HepG2 (cell line): ENCODE measurements around the gene TMEM252. TPM values are rescaled to one million over a fixed set of nuclear protein-coding genes. Genes with fewer than 3 reads are reported as not detected.

Experiments
- ATAC-seq: fragments of 200-7000 bp; cut with Tn5 transposase; 3 replicates; pipeline ENCODE4 v1.9.1; 2020; ENCODE audit warnings: mild to moderate bottlenecking, moderate library complexity
- BruUV-seq: library from RNA; stranded (reverse); fragments of 400-500 nt; replicated peaks from 2 replicates; lab custom pipeline; 2021; lab: Mats Ljungman, UMichigan
- CTCF ChIA-PET: fragments of 300-600 bp; formaldehyde crosslinking; extraction: SDS; loops from one replicate; lab custom pipeline; 2021; ENCODE audit warnings: low total read pairs, inconsistent platforms, low intra/inter-chr PET ratio; lab: Yijun Ruan, JAX
- POLR2A ChIA-PET: fragments of 350-600 bp; sonication (Branson Sonifier 250); formaldehyde crosslinking; loops from one replicate; lab custom pipeline; 2020; ENCODE audit warnings: antibody characterized with exemption, inconsistent platforms; lab: Yijun Ruan, JAX
- DNase-seq: peaks from one replicate; pipeline ENCODE4 v3.0.0-alpha.2; 2015; ENCODE audit warnings: low spot score
- FAIRE-seq: peaks from 3 replicates; lab custom pipeline; 2011; peaks lifted over from hg19 to GRCh38; lab: Jason Lieb, UNC
- H2AFZ ChIP-seq: one replicate; pipeline ENCODE4 v1.6.1; 2011; ENCODE audit warnings: low read length, inconsistent platforms
- H3K27ac ChIP-seq: fragments of 300-600 bp; 3 replicates; pipeline ENCODE4 v1.8.0; 2011; ENCODE audit warnings: mixed run types, mild to moderate bottlenecking, mixed read lengths, low read length, inconsistent platforms; ENCODE audit not compliant: insufficient read depth; ENCODE audit errors: extremely low read length
- H3K27me3 ChIP-seq, 2 experiments: fragments of 200-600 bp in 1 of 2; 2 replicates in 1 of 2; 3 replicates in 1 of 2; pipeline versions ENCODE4 v1.6.0 to v1.8.0; 2011; ENCODE audit warnings: low read length in 2 of 2, mild to moderate bottlenecking in 2 of 2, moderate library complexity in 2 of 2, inconsistent platforms in 1 of 2; ENCODE audit not compliant: insufficient read depth in 2 of 2, control insufficient read depth in 1 of 2
- H3K36me3 ChIP-seq, 2 experiments: fragments of 200-600 bp in 1 of 2; replicated peaks in 1 of 2; 2 replicates in 1 of 2; 3 replicates in 1 of 2; pipeline versions ENCODE4 v1.5.1 to v1.8.0; 2011; ENCODE audit warnings: low read length in 2 of 2, inconsistent platforms in 1 of 2; ENCODE audit not compliant: insufficient read depth in 2 of 2, control insufficient read depth in 1 of 2
- H3K4me1 ChIP-seq: 2 replicates; pipeline ENCODE4 v1.5.1; 2012; ENCODE audit warnings: low read length, inconsistent platforms; ENCODE audit not compliant: insufficient read depth
- H3K4me2 ChIP-seq: 2 replicates; pipeline ENCODE4 v1.6.0; 2011; ENCODE audit warnings: low read depth, low read length, inconsistent platforms
- H3K4me3 ChIP-seq, 3 experiments: fragments of 200-600 bp in 1 of 3; sonication (generic), shearing (Covaris generic) in 1 of 3; replicated peaks in 1 of 3; 2 replicates each; pipeline ENCODE4 v1.5.1; 2011 to 2016; ENCODE audit warnings: low read length in 3 of 3, inconsistent platforms in 2 of 3, low read depth in 2 of 3, mild to moderate bottlenecking in 2 of 3, control low read depth in 1 of 3, mixed read lengths in 1 of 3; ENCODE audit not compliant: insufficient read depth in 1 of 3
- H3K79me2 ChIP-seq: one replicate; pipeline ENCODE4 v1.6.1; 2011; ENCODE audit warnings: low read length, inconsistent platforms; ENCODE audit not compliant: insufficient read depth
- H3K9ac ChIP-seq: 2 replicates; pipeline ENCODE4 v1.6.0; 2011; ENCODE audit warnings: mild to moderate bottlenecking, low read depth, low read length, inconsistent platforms; ENCODE audit not compliant: insufficient read depth
- H3K9me3 ChIP-seq: 2 replicates; pipeline ENCODE4 v1.5.1; 2012; ENCODE audit warnings: mild to moderate bottlenecking, low read length
- H4K20me1 ChIP-seq: 2 replicates; pipeline ENCODE4 v1.6.0; 2011; ENCODE audit warnings: inconsistent platforms, mild to moderate bottlenecking, low read length, moderate library complexity; ENCODE audit not compliant: insufficient read depth
- DMAP1 ChIP-seq: IDR thresholded peaks from 2 replicates; pipeline ENCODE4 v1.6.1; 2016
- HNRNPK ChIP-seq: fragments of 200-400 bp; formaldehyde crosslinking; IDR thresholded peaks from 2 replicates; pipeline ENCODE4 v1.6.1; 2018; ENCODE audit warnings: low read length, low read depth, moderate library complexity, mild to moderate bottlenecking; ENCODE audit not compliant: poor library complexity, severe bottlenecking
- RFX1 ChIP-seq: fragments of 450-650 bp; IDR thresholded peaks from 2 replicates; pipeline ENCODE4 v1.6.1; 2017
- SATB2 ChIP-seq: sonication (generic); formaldehyde crosslinking; IDR thresholded peaks from 2 replicates; pipeline ENCODE4 v1.5.0; 2020; ENCODE audit warnings: missing genetic modification reagents
- SMAD1 ChIP-seq: sonication (generic); formaldehyde crosslinking; IDR thresholded peaks from 2 replicates; pipeline ENCODE4 v1.4.0; 2020; ENCODE audit warnings: missing genetic modification reagents, low read depth, mild to moderate bottlenecking, borderline replicate concordance
- ZFP41 ChIP-seq: sonication (generic); formaldehyde crosslinking; IDR thresholded peaks from 2 replicates; pipeline ENCODE4 v1.4.0; 2020; ENCODE audit warnings: mild to moderate bottlenecking, missing genetic modification reagents, borderline replicate concordance
- ZNF292 ChIP-seq: sonication (generic); formaldehyde crosslinking; IDR thresholded peaks from 2 replicates; pipeline ENCODE4 v1.8.1; 2022; ENCODE audit warnings: mild to moderate bottlenecking, low read depth, missing genetic modification reagents, borderline replicate concordance
- ZNF296 ChIP-seq: sonication (generic); formaldehyde crosslinking; conservative IDR thresholded peaks from 2 replicates; pipeline ENCODE4 v1.5.0; 2020; ENCODE audit warnings: mild to moderate bottlenecking, missing genetic modification reagents
- ZNF326 ChIP-seq: sonication (generic); formaldehyde crosslinking; IDR thresholded peaks from 2 replicates; pipeline ENCODE4 v1.4.0; 2020; ENCODE audit warnings: missing genetic modification reagents, borderline replicate concordance
- ZNF766 ChIP-seq: sonication (generic); formaldehyde crosslinking; IDR thresholded peaks from 2 replicates; pipeline ENCODE4 v1.5.0; 2020; ENCODE audit warnings: missing genetic modification reagents, borderline replicate concordance
- ZNF775 ChIP-seq: sonication (generic); formaldehyde crosslinking; IDR thresholded peaks from 2 replicates; pipeline ENCODE4 v1.4.0; 2020; ENCODE audit warnings: missing genetic modification reagents, mild to moderate bottlenecking, moderate library complexity, borderline replicate concordance
- ZNF891 ChIP-seq: sonication (generic); formaldehyde crosslinking; IDR thresholded peaks from 2 replicates; pipeline ENCODE4 v1.5.0; 2020; ENCODE audit warnings: mild to moderate bottlenecking, missing genetic modification reagents
- WGBS: methylation state at CpG from one replicate; pipeline ENCODE4 v1.1.6; 2017; ENCODE audit warnings: low lambda C conversion rate; 5-methylcytosine and 5-hydroxymethylcytosine counted together
- in situ Hi-C: cut with HindIII; loops from 2 replicates; pipeline ENCODE4 v1.10.0; 2017; ENCODE audit warnings: low pct_unique_long_range_greater_than_20kb; ENCODE audit not compliant: extremely low pct_ligation_motif_present
- intact Hi-C: fragments of 100-400 bp; cut with micrococcal nuclease; formaldehyde crosslinking; loops from one replicate; pipeline ENCODE4 v1.10.0; 2022; ENCODE audit not compliant: unreplicated experiment
- polyA plus RNA-seq, 8 experiments: library from polyadenylated mRNA; depleted of rRNA in 3 of 8; stranded (reverse) in 7 of 8; unstranded in 1 of 8; fragments of >200 nt; fragmentation: Illumina TruSeq in 4 of 8; extraction: Trizol in 4 of 8; gene quantifications; 2 replicates each; pipeline versions ENCODE4 v1.2.1 to v1.2.3, GENCODE V29; 2011 to 2016; ENCODE audit warnings: low read depth in 4 of 8, missing spikeins in 1 of 8, mixed read lengths in 1 of 8; ENCODE audit not compliant: insufficient read depth in 1 of 8
- total RNA-seq, 5 experiments: library from RNA; depleted of rRNA; stranded (reverse); fragments of >200 nt; fragmentation: Illumina TruSeq; extraction: Trizol; gene quantifications; 2 replicates each; pipeline ENCODE4 v1.2.3, GENCODE V29; 2016; ENCODE audit warnings: low read depth in 1 of 5
- TF ChIP-seq, protein P1 (sequence below): sonication (generic); formaldehyde crosslinking; conservative IDR thresholded peaks from 2 replicates; pipeline ENCODE4 v1.4.0; 2020; ENCODE audit warnings: missing genetic modification reagents
- TF ChIP-seq, protein P2 (sequence below): sonication (generic); formaldehyde crosslinking; IDR thresholded peaks from 2 replicates; pipeline ENCODE4 v1.4.0; 2020; ENCODE audit warnings: mild to moderate bottlenecking, missing genetic modification reagents
- TF ChIP-seq, protein P3 (sequence below), 2 experiments: sonication (generic) in 1 of 2; formaldehyde crosslinking in 1 of 2; IDR thresholded peaks; 2 replicates each; pipeline versions ENCODE4 v1.4.0 to v1.6.1; 2016 to 2020; ENCODE audit warnings: borderline replicate concordance in 1 of 2, low read depth in 1 of 2, mild to moderate bottlenecking in 1 of 2, missing genetic modification reagents in 1 of 2

Gene TMEM252
- total and polyA plus RNA-seq, 2 of the 13 experiments (the other 11 are each of a cell fraction or from before 2014, with no cell fraction given): not detected

DNA sequence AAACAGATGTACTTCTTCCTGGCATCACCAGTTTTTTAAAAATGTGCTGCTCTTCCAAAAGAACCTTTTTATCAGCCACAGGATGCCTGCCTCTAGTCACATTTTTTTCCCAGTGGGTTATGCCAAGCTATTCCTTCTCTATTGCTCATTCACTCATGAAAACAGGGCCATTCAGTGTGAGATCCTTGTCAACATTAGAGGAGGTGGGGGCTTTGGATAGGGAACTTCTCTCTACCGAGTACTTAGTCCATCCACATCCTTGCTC is 3.1 kb downstream of the TMEM252 start (continued):
- TF ChIP-seq, protein P1, sequence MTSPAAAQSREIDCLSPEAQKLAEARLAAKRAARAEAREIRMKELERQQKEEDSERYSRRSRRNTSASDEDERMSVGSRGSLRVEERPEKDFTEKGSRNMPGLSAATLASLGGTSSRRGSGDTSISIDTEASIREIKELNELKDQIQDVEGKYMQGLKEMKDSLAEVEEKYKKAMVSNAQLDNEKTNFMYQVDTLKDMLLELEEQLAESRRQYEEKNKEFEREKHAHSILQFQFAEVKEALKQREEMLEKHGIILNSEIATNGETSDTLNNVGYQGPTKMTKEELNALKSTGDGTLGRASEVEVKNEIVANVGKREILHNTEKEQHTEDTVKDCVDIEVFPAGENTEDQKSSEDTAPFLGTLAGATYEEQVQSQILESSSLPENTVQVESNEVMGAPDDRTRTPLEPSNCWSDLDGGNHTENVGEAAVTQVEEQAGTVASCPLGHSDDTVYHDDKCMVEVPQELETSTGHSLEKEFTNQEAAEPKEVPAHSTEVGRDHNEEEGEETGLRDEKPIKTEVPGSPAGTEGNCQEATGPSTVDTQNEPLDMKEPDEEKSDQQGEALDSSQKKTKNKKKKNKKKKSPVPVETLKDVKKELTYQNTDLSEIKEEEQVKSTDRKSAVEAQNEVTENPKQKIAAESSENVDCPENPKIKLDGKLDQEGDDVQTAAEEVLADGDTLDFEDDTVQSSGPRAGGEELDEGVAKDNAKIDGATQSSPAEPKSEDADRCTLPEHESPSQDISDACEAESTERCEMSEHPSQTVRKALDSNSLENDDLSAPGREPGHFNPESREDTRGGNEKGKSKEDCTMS (CRISPR knock-in tag): no peak
- TF ChIP-seq SMAD1 (CRISPR knock-in tag): no peak
- no peak for TF ChIP-seq ZFP41 (CRISPR knock-in tag)
- TF ChIP-seq DMAP1: no peak
- TF ChIP-seq ZNF296 (CRISPR knock-in tag): no peak
- no peak for TF ChIP-seq ZNF326
- TF ChIP-seq, protein P2, sequence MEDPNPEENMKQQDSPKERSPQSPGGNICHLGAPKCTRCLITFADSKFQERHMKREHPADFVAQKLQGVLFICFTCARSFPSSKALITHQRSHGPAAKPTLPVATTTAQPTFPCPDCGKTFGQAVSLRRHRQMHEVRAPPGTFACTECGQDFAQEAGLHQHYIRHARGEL (CRISPR knock-in tag): no peak

DNA sequence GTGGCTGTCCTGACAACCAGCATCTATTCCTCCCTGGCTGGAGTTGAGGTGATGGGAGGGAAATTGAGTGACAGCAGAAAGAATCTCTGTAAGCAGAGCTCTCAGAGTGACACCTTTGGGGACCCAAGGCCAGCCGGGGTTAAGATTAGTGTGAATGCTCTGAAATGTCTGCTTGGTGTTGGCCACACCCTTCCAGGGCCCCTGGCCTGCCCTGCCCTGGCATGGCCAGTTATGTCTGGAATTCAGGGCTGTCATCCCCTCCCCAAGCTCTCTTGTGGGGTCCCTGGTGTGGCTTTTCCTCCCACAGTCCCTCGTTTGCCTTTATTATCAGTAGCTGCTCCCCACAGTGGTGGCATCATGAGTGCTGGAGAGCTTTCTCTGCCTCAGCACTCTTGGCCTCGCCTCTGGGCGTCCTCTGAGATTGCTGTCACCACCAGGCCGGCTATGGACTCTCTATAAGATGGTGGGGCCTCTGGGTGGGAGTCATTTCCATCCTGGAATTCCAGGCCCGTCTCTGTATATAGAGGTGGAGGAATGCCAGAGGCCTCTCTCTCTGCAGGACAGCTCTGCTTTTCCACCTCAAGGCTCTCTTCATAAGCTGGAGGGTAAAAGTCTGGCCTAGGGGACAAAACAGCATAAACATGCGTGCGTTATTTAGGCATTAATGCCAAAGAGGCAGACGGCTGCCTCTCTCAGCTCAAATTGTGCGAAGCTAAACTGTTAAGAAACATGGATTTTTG is 3.6 kb downstream of the TMEM252 start:
- Histone ChIP-seq H3K79me2 (no peaks in the 10 kb centered on the region), H3K4me2 (no peak overlapping the region), H3K9me3 (no peaks in the 10 kb centered on the region), H4K20me1 (no peaks in the 10 kb centered on the region), H3K4me1 (peaks cover 11% of the 10 kb centered on the region), H3K36me3 (no peaks in the 10 kb centered on the region), H2AFZ (no peak overlapping the region), H3K27me3 (0 out of 5 replicates have a peak, but pooled peaks cover 0 to 4% of the 10 kb centered on the region in 2 experiments), H3K4me3 (no peak overlapping the region), H3K27ac (no peak overlapping the region), H3K9ac (no peak overlapping the region)
- intact Hi-C loops: no loop called here
- CTCF ChIA-PET: no interaction called here
- 24% methylated on average over 8 of the region's 10 CpGs for WGBS
- DNase-seq (no peak), ATAC-seq (no peak), FAIRE-seq (no peak)
- POLR2A ChIA-PET: no interaction called here
- BruUV-seq: no TSS peak
- in situ Hi-C loops: no loop called here
- TF ChIP-seq SATB2 (CRISPR knock-in tag) (no peak), RFX1 (no peak), HNRNPK (no peak), ZNF775 (CRISPR knock-in tag) (no peak), ZNF891 (no peak), ZNF292 (no peak), ZNF766 (CRISPR knock-in tag) (no peak)
- TF ChIP-seq, protein P3, sequence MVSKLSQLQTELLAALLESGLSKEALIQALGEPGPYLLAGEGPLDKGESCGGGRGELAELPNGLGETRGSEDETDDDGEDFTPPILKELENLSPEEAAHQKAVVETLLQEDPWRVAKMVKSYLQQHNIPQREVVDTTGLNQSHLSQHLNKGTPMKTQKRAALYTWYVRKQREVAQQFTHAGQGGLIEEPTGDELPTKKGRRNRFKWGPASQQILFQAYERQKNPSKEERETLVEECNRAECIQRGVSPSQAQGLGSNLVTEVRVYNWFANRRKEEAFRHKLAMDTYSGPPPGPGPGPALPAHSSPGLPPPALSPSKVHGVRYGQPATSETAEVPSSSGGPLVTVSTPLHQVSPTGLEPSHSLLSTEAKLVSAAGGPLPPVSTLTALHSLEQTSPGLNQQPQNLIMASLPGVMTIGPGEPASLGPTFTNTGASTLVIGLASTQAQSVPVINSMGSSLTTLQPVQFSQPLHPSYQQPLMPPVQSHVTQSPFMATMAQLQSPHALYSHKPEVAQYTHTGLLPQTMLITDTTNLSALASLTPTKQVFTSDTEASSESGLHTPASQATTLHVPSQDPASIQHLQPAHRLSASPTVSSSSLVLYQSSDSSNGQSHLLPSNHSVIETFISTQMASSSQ (IDR thresholded peaks at IDR 0.05; ENCODE audit: low read depth): no peak
- TF ChIP-seq, protein P3 (CRISPR knock-in tag; IDR thresholded peaks at IDR 0.05; ENCODE audit: borderline replicate concordance): no peak
